H9 (cell line): ENCODE data around the gene VIPR2. TPM values are rescaled to one million over a fixed set of nuclear protein-coding genes. Genes with fewer than 3 reads are reported as not detected.

Source experiments
- DNase-seq: peaks from one replicate; pipeline ENCODE4 v3.0.0-alpha.2; 2017
- H2AFZ ChIP-seq: one replicate; pipeline ENCODE4 v1.6.1; 2013; ENCODE audit warnings: mild to moderate bottlenecking, low read length, control low read depth, moderate library complexity
- H2AK5ac ChIP-seq: 2 replicates; pipeline ENCODE4 v1.6.1; 2013; ENCODE audit warnings: low read length, control low read depth, mixed read lengths; ENCODE audit not compliant: insufficient read length
- H2BK120ac ChIP-seq: one replicate; pipeline ENCODE4 v1.6.1; 2013; ENCODE audit warnings: low read depth, mild to moderate bottlenecking, low read length, control low read depth, inconsistent platforms; ENCODE audit not compliant: poor library complexity, severe bottlenecking
- H2BK12ac ChIP-seq: 2 replicates; pipeline ENCODE4 v1.6.1; 2013; ENCODE audit warnings: low read length, control low read depth, mixed read lengths, low read depth; ENCODE audit not compliant: insufficient read length
- H2BK15ac ChIP-seq: 2 replicates; pipeline ENCODE4 v1.6.1; 2013; ENCODE audit warnings: low read depth, low read length, control low read depth
- H2BK20ac ChIP-seq: one replicate; pipeline ENCODE4 v1.6.1; 2013; ENCODE audit warnings: low read depth, mild to moderate bottlenecking, low read length, control low read depth, inconsistent platforms; ENCODE audit not compliant: poor library complexity, severe bottlenecking
- H2BK5ac ChIP-seq: 2 replicates; pipeline ENCODE4 v1.6.1; 2013; ENCODE audit warnings: low read length, control low read depth, mixed read lengths; ENCODE audit not compliant: insufficient read length
- H3K14ac ChIP-seq: 2 replicates; pipeline ENCODE4 v1.6.1; 2013; ENCODE audit warnings: low read length, control low read depth; ENCODE audit not compliant: insufficient read depth
- H3K18ac ChIP-seq: 2 replicates; pipeline ENCODE4 v1.6.1; 2013; ENCODE audit warnings: low read depth, mild to moderate bottlenecking, mixed read lengths, low read length, control low read depth; ENCODE audit not compliant: insufficient read length
- H3K23ac ChIP-seq: 2 replicates; pipeline ENCODE4 v1.6.1; 2013; ENCODE audit warnings: low read length, control low read depth, mixed read lengths, low read depth; ENCODE audit not compliant: insufficient read length
- H3K23me2 ChIP-seq: 2 replicates; pipeline ENCODE4 v1.6.1; 2013; ENCODE audit warnings: low read depth, mild to moderate bottlenecking, mixed read lengths, low read length, control low read depth; ENCODE audit not compliant: insufficient read length, poor library complexity, severe bottlenecking
- H3K27ac ChIP-seq: 2 replicates; pipeline ENCODE4 v1.5.1; 2013; ENCODE audit warnings: low read length, control low read depth, mixed read lengths, low read depth; ENCODE audit not compliant: insufficient read length
- H3K27me3 ChIP-seq: 2 replicates; pipeline ENCODE4 v1.6.1; 2013; ENCODE audit warnings: low read length, control low read depth, inconsistent platforms; ENCODE audit not compliant: insufficient read depth
- H3K4ac ChIP-seq: 2 replicates; pipeline ENCODE4 v1.6.1; 2013; ENCODE audit warnings: low read depth, mild to moderate bottlenecking, control low read depth, inconsistent platforms, low read length, moderate library complexity
- H3K4me1 ChIP-seq: 2 replicates; pipeline ENCODE4 v1.6.1; 2013; ENCODE audit warnings: low read length, control low read depth, inconsistent platforms; ENCODE audit not compliant: insufficient read depth
- H3K4me2 ChIP-seq: 2 replicates; pipeline ENCODE4 v1.6.1; 2013; ENCODE audit warnings: low read length, control low read depth, mixed read lengths; ENCODE audit not compliant: insufficient read length, insufficient read depth
- H3K56ac ChIP-seq: 2 replicates; pipeline ENCODE4 v1.6.1; 2013; ENCODE audit warnings: low read depth, mild to moderate bottlenecking, mixed read lengths, low read length, control low read depth; ENCODE audit not compliant: insufficient read length
- H3K79me1 ChIP-seq: 2 replicates; pipeline ENCODE4 v1.6.1; 2013; ENCODE audit warnings: low read depth, mild to moderate bottlenecking, moderate library complexity, low read length, control low read depth, inconsistent platforms; ENCODE audit not compliant: insufficient read depth, poor library complexity, severe bottlenecking
- H3K79me2 ChIP-seq: 2 replicates; pipeline ENCODE4 v1.6.1; 2013; ENCODE audit warnings: low read length, control low read depth, inconsistent platforms; ENCODE audit not compliant: insufficient read depth
- H3K9ac ChIP-seq: 2 replicates; pipeline ENCODE4 v1.6.1; 2013; ENCODE audit warnings: low read length, control low read depth, mixed read lengths; ENCODE audit not compliant: insufficient read length; ENCODE audit errors: extremely low read depth
- H3K9me3 ChIP-seq: one replicate; pipeline ENCODE4 v1.6.1; 2013; ENCODE audit warnings: low read depth, low read length, inconsistent platforms; ENCODE audit not compliant: control insufficient read depth
- H3T11ph ChIP-seq: one replicate; pipeline ENCODE4 v1.6.1; 2013; ENCODE audit warnings: mild to moderate bottlenecking, low read length, control low read depth, inconsistent platforms
- H4K20me1 ChIP-seq: one replicate; pipeline ENCODE4 v1.6.1; 2013; ENCODE audit not compliant: control insufficient read depth, insufficient read length, insufficient read depth
- H4K5ac ChIP-seq: 2 replicates; pipeline ENCODE4 v1.6.1; 2013; ENCODE audit warnings: low read depth, mild to moderate bottlenecking, mixed read lengths, low read length, control low read depth; ENCODE audit not compliant: insufficient read length
- H4K8ac ChIP-seq: replicated peaks from 2 replicates; pipeline ENCODE4 v1.6.1; 2013; ENCODE audit warnings: low read length, control low read depth, mixed read lengths, low read depth; ENCODE audit not compliant: insufficient read length
- H4K91ac ChIP-seq: 2 replicates; pipeline ENCODE4 v1.6.1; 2013; ENCODE audit warnings: low read depth, mild to moderate bottlenecking, moderate library complexity, mixed read lengths, low read length, control low read depth; ENCODE audit not compliant: insufficient read length
- H3K27ac Mint-ChIP-seq, 3 experiments: 2 replicates in 2 of 3; 3 replicates in 1 of 3; pipeline ENCODE4 v1.8.0; 2020 to 2021; ENCODE audit warnings: mixed read lengths in 3 of 3, mild to moderate bottlenecking in 1 of 3, moderate library complexity in 1 of 3
- H3K27me3 Mint-ChIP-seq: 2 replicates; pipeline ENCODE4 v1.8.0; 2021; ENCODE audit warnings: low read depth, mild to moderate bottlenecking, moderate library complexity, mixed read lengths
- H3K36me3 Mint-ChIP-seq, 3 experiments: 2 replicates in 2 of 3; 3 replicates in 1 of 3; pipeline ENCODE4 v1.8.0; 2020 to 2021; ENCODE audit warnings: low read depth in 3 of 3, mixed read lengths in 3 of 3; ENCODE audit not compliant: insufficient read depth in 1 of 3
- H3K4me1 Mint-ChIP-seq, 2 experiments: 2 replicates each; pipeline ENCODE4 v1.8.0; 2020; ENCODE audit warnings: mixed read lengths in 2 of 2
- H3K4me3 Mint-ChIP-seq, 2 experiments: 2 replicates in 1 of 2; 3 replicates in 1 of 2; pipeline ENCODE4 v1.8.0; 2020 to 2021; ENCODE audit warnings: mild to moderate bottlenecking in 2 of 2, mixed read lengths in 2 of 2, moderate library complexity in 1 of 2
- H3K9me3 Mint-ChIP-seq, 2 experiments: 2 replicates in 1 of 2; 3 replicates in 1 of 2; pipeline ENCODE4 v1.8.0; 2020; ENCODE audit warnings: mild to moderate bottlenecking in 2 of 2, mixed read lengths in 2 of 2, moderate library complexity in 1 of 2
- WGBS: extraction: QIAGEN DNeasy Blood & Tissue Kit; methylation state at CpG from one replicate; pipeline ENCODE4 v1.1.7; 2013; ENCODE audit warnings: missing lambda C conversion rate, low lambda C conversion rate, mixed read lengths; ENCODE audit not compliant: insufficient read length; ENCODE audit errors: extremely low coverage; 5-methylcytosine and 5-hydroxymethylcytosine counted together
- total RNA-seq: library from RNA; stranded (reverse); gene quantifications from 2 replicates; pipeline ENCODE4 v1.2.1, GENCODE V29; 2021
- TF ChIP-seq, protein P1 (sequence below): fragments of 200-600 bp; sonication (generic); conservative IDR thresholded peaks from 3 replicates; pipeline ENCODE4 v1.8.0; 2021; ENCODE audit warnings: antibody characterized with exemption, mild to moderate bottlenecking

Gene VIPR2
- total RNA-seq, 1 experiment from 2014 or later: 1.6 TPM

GRCh38 chr7:159094919-159095915 is 49.5 kb downstream of the VIPR2 start:
- WGBS: no CpG with 5 or more reads among the region's 17 CpGs
- H3K9ac ChIP-seq: no peak overlapping the region
- DNase-seq: peak; percentile 9
- H3K9me3 ChIP-seq: no peaks in the 10 kb centered on the region
- no peaks in the 10 kb centered on the region for H3K79me2 ChIP-seq
- H2BK120ac ChIP-seq: no peak overlapping the region
- no peak overlapping the region for H3K4me2 ChIP-seq
- H3T11ph ChIP-seq: no peak overlapping the region
- H3K4ac ChIP-seq: no peak overlapping the region
- H4K91ac ChIP-seq: no peak overlapping the region
- peak overlapping the region in 2 of 3 experiments; percentile 34 to 65; a peak in 1 of 7 replicates for H3K27ac Mint-ChIP-seq
- H2BK20ac ChIP-seq: no peak overlapping the region
- H3K27me3 ChIP-seq: no peaks in the 10 kb centered on the region
- H4K5ac ChIP-seq: no peak overlapping the region
- no peak overlapping the region for H3K27ac ChIP-seq
- H2BK12ac ChIP-seq: no peak overlapping the region
- H3K4me1 ChIP-seq: no peaks in the 10 kb centered on the region
- H4K8ac ChIP-seq: no peak overlapping the region
- no peaks in the 10 kb centered on the region for H3K23me2 ChIP-seq
- no peak overlapping the region for H3K14ac ChIP-seq
- no peaks in the 10 kb centered on the region; a peak in 1 of 4 replicates for H3K4me1 Mint-ChIP-seq
- H3K9me3 Mint-ChIP-seq: peaks cover 0 to 1% of the 10 kb centered on the region in 2 experiments; a peak in 1 of 5 replicates
- no peak overlapping the region for H2BK5ac ChIP-seq
- peaks cover 0 to 1% (median 0%) of the 10 kb centered on the region in 3 experiments; a peak in 1 of 7 replicates for H3K36me3 Mint-ChIP-seq
- TF ChIP-seq, protein P1, sequence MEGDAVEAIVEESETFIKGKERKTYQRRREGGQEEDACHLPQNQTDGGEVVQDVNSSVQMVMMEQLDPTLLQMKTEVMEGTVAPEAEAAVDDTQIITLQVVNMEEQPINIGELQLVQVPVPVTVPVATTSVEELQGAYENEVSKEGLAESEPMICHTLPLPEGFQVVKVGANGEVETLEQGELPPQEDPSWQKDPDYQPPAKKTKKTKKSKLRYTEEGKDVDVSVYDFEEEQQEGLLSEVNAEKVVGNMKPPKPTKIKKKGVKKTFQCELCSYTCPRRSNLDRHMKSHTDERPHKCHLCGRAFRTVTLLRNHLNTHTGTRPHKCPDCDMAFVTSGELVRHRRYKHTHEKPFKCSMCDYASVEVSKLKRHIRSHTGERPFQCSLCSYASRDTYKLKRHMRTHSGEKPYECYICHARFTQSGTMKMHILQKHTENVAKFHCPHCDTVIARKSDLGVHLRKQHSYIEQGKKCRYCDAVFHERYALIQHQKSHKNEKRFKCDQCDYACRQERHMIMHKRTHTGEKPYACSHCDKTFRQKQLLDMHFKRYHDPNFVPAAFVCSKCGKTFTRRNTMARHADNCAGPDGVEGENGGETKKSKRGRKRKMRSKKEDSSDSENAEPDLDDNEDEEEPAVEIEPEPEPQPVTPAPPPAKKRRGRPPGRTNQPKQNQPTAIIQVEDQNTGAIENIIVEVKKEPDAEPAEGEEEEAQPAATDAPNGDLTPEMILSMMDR: no peak
- no peaks in the 10 kb centered on the region for H4K20me1 ChIP-seq
- H3K79me1 ChIP-seq: no peaks in the 10 kb centered on the region
- no peak overlapping the region for H3K4me3 Mint-ChIP-seq
- H3K56ac ChIP-seq: no peak overlapping the region
- no peak overlapping the region for H2AK5ac ChIP-seq
- H2BK15ac ChIP-seq: no peak overlapping the region
- H3K27me3 Mint-ChIP-seq: no peaks in the 10 kb centered on the region
- H3K18ac ChIP-seq: no peak overlapping the region
- H3K23ac ChIP-seq: no peak overlapping the region
- H2AFZ ChIP-seq: no peak overlapping the region
